ENCODE results near the gene CCDC50.

CCDC50 gene

DNA sequence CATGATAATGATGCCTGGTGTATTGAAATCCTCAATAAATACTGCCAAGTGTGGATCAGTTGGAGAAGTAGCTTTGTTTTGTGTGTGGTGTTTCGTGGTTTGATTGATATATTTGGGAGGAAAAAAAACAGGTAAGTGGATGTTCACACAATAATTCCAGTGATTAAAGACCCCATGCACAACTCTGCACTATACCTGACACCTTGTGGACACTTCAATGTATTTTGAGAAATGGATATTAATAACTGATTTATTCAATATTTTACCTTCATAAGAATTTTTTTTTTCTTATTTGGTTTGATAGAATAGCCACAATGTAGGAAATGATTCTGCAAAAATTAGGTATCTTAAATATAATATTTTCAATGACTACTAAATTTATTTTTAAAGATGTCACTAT is 69.4 kb downstream of the CCDC50 start:
- no peak for ATAC-seq
- TF ChIP-seq ZNF8 (CRISPR knock-in tag; IDR thresholded peaks at IDR 0.05) (no peak), ISL1 (CRISPR knock-in tag; IDR thresholded peaks at IDR 0.05) (no peak), CSDC2 (CRISPR knock-in tag; IDR thresholded peaks at IDR 0.05) (no peak), ESRRG (CRISPR knock-in tag; IDR thresholded peaks at IDR 0.05) (no peak), ZFP3 (CRISPR knock-in tag; IDR thresholded peaks at IDR 0.05) (no peak), ARNTL (CRISPR knock-in tag; IDR thresholded peaks at IDR 0.05; ENCODE audit: borderline replicate concordance, low read depth) (no peak), GLIS3 (CRISPR knock-in tag; IDR thresholded peaks at IDR 0.05) (no peak), OSR1 (CRISPR knock-in tag; IDR thresholded peaks at IDR 0.05) (no peak), TCF4 (CRISPR knock-in tag; IDR thresholded peaks at IDR 0.05; ENCODE audit: borderline replicate concordance) (no peak), ZFP30 (CRISPR knock-in tag; IDR thresholded peaks at IDR 0.05) (no peak), SNAI2 (CRISPR knock-in tag; IDR thresholded peaks at IDR 0.05) (no peak), ZC3H10 (CRISPR knock-in tag; IDR thresholded peaks at IDR 0.05) (no peak), ZNF565 (CRISPR knock-in tag; conservative IDR thresholded peaks at IDR 0.05; ENCODE audit: low read depth) (no peak)
- TF ChIP-seq, protein P1, sequence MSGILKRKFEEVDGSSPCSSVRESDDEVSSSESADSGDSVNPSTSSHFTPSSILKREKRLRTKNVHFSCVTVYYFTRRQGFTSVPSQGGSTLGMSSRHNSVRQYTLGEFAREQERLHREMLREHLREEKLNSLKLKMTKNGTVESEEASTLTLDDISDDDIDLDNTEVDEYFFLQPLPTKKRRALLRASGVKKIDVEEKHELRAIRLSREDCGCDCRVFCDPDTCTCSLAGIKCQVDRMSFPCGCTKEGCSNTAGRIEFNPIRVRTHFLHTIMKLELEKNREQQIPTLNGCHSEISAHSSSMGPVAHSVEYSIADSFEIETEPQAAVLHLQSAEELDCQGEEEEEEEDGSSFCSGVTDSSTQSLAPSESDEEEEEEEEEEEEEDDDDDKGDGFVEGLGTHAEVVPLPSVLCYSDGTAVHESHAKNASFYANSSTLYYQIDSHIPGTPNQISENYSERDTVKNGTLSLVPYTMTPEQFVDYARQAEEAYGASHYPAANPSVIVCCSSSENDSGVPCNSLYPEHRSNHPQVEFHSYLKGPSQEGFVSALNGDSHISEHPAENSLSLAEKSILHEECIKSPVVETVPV (CRISPR knock-in tag; IDR thresholded peaks at IDR 0.05) = no peak
- TF ChIP-seq, protein P2, sequence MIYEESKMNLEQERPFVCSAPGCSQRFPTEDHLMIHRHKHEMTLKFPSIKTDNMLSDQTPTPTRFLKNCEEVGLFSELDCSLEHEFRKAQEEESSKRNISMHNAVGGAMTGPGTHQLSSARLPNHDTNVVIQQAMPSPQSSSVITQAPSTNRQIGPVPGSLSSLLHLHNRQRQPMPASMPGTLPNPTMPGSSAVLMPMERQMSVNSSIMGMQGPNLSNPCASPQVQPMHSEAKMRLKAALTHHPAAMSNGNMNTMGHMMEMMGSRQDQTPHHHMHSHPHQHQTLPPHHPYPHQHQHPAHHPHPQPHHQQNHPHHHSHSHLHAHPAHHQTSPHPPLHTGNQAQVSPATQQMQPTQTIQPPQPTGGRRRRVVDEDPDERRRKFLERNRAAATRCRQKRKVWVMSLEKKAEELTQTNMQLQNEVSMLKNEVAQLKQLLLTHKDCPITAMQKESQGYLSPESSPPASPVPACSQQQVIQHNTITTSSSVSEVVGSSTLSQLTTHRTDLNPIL (CRISPR knock-in tag; IDR thresholded peaks at IDR 0.05; ENCODE audit: low read depth) = no peak
- TF ChIP-seq, protein P3, sequence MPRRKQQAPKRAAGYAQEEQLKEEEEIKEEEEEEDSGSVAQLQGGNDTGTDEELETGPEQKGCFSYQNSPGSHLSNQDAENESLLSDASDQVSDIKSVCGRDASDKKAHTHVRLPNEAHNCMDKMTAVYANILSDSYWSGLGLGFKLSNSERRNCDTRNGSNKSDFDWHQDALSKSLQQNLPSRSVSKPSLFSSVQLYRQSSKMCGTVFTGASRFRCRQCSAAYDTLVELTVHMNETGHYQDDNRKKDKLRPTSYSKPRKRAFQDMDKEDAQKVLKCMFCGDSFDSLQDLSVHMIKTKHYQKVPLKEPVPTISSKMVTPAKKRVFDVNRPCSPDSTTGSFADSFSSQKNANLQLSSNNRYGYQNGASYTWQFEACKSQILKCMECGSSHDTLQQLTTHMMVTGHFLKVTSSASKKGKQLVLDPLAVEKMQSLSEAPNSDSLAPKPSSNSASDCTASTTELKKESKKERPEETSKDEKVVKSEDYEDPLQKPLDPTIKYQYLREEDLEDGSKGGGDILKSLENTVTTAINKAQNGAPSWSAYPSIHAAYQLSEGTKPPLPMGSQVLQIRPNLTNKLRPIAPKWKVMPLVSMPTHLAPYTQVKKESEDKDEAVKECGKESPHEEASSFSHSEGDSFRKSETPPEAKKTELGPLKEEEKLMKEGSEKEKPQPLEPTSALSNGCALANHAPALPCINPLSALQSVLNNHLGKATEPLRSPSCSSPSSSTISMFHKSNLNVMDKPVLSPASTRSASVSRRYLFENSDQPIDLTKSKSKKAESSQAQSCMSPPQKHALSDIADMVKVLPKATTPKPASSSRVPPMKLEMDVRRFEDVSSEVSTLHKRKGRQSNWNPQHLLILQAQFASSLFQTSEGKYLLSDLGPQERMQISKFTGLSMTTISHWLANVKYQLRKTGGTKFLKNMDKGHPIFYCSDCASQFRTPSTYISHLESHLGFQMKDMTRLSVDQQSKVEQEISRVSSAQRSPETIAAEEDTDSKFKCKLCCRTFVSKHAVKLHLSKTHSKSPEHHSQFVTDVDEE (CRISPR knock-in tag; IDR thresholded peaks at IDR 0.05) = no peak

DNA sequence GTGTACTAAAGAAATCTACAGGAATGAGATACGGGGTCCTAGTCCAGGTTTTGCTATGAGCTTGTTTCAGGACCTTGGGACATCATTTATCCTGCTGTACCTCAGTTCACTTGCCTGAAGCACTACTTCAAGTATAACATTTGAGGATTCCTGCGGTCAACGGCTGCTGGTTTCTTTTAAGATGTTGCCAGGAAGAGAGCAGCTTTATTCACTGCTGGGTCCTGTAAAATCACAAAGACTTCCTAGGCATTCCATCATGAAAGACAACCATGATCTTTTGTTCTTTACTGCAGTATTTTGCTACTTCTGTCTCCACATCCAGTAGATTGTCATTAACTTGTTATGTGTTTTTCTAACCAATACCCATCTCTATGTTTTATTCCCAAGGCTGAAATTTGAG is 70.7 kb downstream of the CCDC50 start:
- no peak for ATAC-seq
- TF ChIP-seq, protein P4, sequence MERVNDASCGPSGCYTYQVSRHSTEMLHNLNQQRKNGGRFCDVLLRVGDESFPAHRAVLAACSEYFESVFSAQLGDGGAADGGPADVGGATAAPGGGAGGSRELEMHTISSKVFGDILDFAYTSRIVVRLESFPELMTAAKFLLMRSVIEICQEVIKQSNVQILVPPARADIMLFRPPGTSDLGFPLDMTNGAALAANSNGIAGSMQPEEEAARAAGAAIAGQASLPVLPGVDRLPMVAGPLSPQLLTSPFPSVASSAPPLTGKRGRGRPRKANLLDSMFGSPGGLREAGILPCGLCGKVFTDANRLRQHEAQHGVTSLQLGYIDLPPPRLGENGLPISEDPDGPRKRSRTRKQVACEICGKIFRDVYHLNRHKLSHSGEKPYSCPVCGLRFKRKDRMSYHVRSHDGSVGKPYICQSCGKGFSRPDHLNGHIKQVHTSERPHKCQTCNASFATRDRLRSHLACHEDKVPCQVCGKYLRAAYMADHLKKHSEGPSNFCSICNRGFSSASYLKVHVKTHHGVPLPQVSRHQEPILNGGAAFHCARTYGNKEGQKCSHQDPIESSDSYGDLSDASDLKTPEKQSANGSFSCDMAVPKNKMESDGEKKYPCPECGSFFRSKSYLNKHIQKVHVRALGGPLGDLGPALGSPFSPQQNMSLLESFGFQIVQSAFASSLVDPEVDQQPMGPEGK (CRISPR knock-in tag; IDR thresholded peaks at IDR 0.05; ENCODE audit: borderline replicate concordance) = no peak
- no peak for TF ChIP-seq ZNF70 (CRISPR knock-in tag; IDR thresholded peaks at IDR 0.05)
- TF ChIP-seq CSDC2 (CRISPR knock-in tag; IDR thresholded peaks at IDR 0.05) = no peak
- TF ChIP-seq OSR1 (CRISPR knock-in tag; IDR thresholded peaks at IDR 0.05) = no peak
- TF ChIP-seq RARB (CRISPR knock-in tag; IDR thresholded peaks at IDR 0.05) = no peak
- no peak for TF ChIP-seq ZFP30 (CRISPR knock-in tag; IDR thresholded peaks at IDR 0.05)
- no peak for TF ChIP-seq ZNF8 (CRISPR knock-in tag; IDR thresholded peaks at IDR 0.05)
- TF ChIP-seq, protein P2 (CRISPR knock-in tag; IDR thresholded peaks at IDR 0.05; ENCODE audit: low read depth) = no peak
- TF ChIP-seq PPARA (CRISPR knock-in tag; IDR thresholded peaks at IDR 0.05; ENCODE audit: borderline replicate concordance) = no peak
- TF ChIP-seq, protein P5, sequence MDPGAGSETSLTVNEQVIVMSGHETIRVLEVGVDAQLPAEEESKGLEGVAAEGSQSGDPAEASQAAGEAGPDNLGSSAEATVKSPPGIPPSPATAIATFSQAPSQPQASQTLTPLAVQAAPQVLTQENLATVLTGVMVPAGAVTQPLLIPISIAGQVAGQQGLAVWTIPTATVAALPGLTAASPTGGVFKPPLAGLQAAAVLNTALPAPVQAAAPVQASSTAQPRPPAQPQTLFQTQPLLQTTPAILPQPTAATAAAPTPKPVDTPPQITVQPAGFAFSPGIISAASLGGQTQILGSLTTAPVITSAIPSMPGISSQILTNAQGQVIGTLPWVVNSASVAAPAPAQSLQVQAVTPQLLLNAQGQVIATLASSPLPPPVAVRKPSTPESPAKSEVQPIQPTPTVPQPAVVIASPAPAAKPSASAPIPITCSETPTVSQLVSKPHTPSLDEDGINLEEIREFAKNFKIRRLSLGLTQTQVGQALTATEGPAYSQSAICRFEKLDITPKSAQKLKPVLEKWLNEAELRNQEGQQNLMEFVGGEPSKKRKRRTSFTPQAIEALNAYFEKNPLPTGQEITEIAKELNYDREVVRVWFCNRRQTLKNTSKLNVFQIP (CRISPR knock-in tag; IDR thresholded peaks at IDR 0.05; ENCODE audit: borderline replicate concordance, low read depth) = no peak
- TF ChIP-seq, protein P1 (CRISPR knock-in tag; IDR thresholded peaks at IDR 0.05) = no peak
- TF ChIP-seq, protein P3 (CRISPR knock-in tag; IDR thresholded peaks at IDR 0.05) = no peak
- no peak for TF ChIP-seq SNAI2 (CRISPR knock-in tag; IDR thresholded peaks at IDR 0.05)

All from SK-N-SH treated with all-trans-retinoic acid at 6 μM for 48 hours (cell line).